HG02938 (cell line): ENCODE measurements around the gene ORAI3.

Experiments
- ATAC-seq: cut with Tn5 transposase; IDR thresholded peaks from one replicate; pipeline ENCODE4 v1.9.1; 2021; ENCODE audit warnings: mild to moderate bottlenecking, moderate library complexity; ENCODE audit not compliant: unreplicated experiment

The ORAI3 gene

DNA sequence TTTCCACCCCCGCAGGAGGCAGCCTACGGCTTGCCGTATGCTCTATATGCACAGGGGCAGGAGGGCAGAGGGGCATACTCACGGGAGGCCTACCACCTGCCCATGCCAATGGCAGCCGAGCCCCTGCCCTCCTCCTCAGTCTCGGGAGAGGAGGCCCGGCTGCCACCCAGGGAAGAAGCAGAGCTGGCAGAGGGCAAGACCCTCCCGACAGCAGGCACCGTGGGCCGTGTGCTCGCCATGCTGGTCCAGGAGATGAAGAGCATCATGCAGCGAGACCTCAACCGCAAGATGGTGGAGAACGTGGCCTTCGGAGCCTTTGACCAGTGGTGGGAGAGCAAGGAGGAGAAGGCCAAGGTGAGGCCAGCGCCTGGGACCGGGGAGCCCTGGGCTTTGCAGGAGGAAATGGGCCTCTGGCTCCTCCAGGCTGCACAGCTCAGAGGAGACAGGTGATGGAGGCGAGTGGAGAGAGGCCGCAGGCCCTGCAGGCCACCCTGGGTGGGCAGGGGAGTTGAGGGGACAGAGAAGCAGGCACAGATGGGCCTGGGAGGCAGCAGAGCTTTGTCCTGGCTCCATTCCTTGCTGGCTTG, 17.3 kb downstream of the ORAI3 start:
- ATAC-seq, result no peak

DNA sequence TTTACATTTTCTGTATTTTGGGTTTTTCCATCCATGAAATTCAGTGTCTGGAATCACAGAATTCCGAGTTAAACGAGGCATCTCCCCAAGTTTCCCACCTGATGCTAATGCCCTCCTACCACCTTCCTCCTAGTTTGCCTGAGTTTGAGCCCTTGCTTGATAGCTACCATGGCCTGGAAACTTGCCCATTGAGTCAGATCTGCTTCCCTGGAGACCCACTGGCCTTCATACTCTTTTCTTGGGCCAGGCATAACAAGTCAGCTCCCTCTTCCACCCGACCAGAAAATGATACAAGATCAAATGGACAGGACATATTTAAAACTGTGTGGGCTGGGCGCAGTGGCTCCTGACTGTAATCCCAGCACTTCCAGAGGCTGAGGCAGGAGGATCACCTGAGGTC, 18.9 kb downstream of the ORAI3 start:
- no peak for ATAC-seq

DNA sequence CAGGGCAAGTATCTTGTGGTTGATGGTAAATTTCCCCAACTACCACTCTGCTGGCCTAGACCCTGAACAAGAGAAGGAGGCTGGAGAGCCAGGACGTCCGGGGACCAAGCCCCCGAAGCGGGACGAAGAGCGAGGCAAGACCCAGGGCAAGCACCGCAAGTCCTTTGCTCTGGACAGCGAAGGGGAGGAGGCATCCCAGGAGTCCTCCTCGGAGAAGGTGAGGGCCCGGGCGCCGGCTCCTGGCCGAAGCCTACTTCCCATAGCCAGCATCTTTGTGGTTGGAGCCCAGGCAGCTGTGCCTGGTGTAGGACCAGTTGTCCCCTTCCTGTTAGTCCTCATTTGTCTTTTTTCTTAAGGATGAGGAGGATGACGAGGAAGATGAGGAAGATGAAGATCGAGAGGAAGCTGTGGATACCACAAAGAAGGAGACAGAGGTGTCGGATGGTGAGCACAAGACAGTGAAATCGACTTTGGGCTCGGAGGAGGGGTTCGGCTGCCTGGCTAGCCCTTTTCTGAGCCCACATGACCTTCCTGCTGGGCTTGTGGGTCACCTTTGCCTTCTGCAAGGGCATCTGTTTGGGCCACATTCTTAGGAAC, 20.5 kb downstream of the ORAI3 start:
- no peak for ATAC-seq

DNA sequence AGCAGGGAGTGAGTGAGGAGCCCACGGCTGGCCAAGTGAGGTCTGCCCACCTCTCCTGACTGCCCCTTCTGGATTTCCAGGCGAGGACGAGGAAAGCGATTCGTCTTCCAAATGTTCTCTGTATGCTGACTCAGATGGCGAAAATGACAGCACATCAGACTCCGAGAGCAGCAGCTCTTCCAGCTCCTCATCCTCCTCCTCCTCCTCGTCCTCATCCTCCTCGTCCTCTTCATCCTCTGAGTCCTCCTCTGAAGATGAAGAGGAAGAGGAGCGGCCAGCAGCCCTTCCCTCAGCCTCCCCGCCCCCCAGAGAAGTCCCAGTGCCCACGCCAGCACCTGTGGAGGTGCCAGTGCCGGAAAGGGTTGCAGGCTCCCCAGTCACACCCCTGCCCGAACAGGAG, 22.4 kb downstream of the ORAI3 start:
- ATAC-seq, result no peak

DNA sequence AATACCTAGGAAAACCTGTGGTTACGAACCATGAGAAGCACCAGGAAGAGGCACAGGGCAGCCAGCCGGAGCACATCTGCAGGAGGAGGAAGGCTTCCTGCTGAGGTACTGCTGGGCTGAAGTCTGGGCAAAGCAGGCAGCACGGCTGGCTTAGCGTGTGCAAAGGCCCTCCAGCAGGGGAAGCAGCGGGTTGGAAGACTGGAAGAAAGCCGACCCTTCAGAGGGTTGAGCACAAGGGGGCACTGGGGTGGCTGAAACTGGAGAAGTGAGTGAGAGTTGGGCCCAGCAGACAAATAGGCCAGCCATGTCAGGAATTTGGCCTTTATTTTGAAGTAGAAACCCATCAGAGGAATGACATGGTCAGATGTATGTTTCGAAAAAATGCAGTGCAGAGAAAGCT, 24.0 kb downstream of the ORAI3 start:
- no peak for ATAC-seq

DNA sequence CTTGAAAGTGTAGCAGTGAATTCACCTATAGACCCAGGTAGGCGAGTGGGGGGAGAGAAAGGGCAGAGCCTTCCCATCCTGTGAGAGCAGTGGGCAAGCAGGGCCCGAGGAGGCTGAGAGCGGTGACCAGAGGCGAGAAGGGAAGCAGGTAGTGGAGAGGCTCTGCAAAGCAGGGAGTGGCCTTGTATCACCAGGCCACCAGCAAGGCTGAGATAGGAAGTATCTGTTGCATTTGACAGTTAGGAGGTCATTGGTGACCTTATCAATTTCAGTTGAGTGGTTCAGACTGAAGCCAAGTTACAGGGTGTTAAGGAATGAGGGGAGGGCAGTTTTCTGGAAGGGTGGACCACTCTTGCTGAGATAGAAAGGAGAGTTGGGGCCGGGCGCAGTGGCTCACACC, 25.5 kb downstream of the ORAI3 start:
- no peak for ATAC-seq

DNA sequence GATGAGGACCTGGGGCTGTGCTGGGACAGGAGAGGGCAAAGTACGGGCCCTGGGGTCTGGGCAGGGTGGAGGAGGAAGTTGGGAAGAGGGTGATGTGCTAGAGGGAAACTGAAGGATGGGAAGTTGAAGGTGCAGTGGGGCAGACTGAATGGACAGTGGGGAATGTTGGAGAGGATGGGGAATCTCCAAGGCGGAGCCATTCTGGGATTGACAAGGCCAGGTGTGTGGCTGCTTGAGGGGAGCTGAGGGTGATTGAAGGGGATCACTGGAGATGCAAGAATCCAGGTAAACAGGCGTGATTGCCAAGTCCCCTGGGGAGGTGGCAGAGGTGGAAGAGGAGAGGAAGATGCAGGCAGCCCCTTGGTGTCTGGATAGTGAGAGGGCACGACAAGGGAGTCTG, 27.6 kb downstream of the ORAI3 start:
- ATAC-seq, result no peak

DNA sequence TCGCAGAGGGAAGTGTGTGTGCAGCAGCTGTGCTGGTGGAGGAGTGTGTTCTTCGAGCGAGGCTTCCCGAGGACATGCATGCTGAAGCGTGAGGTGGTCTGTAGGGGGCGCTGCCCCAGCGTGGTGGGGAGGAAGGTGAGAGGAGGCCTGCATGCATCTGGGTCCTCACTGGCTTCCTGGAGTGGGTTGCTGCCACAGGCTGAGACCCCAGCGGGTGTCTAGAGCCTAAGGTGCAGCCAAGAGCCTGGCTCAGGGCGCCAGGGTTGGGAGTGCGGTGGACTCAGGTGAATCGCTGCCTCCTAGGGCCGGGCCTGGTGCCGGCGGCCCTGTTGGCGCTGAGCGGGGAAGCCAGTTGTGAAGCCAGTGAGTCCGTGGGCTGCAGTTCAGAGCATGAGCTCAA, 28.6 kb downstream of the ORAI3 start:
- ATAC-seq, result no peak

DNA sequence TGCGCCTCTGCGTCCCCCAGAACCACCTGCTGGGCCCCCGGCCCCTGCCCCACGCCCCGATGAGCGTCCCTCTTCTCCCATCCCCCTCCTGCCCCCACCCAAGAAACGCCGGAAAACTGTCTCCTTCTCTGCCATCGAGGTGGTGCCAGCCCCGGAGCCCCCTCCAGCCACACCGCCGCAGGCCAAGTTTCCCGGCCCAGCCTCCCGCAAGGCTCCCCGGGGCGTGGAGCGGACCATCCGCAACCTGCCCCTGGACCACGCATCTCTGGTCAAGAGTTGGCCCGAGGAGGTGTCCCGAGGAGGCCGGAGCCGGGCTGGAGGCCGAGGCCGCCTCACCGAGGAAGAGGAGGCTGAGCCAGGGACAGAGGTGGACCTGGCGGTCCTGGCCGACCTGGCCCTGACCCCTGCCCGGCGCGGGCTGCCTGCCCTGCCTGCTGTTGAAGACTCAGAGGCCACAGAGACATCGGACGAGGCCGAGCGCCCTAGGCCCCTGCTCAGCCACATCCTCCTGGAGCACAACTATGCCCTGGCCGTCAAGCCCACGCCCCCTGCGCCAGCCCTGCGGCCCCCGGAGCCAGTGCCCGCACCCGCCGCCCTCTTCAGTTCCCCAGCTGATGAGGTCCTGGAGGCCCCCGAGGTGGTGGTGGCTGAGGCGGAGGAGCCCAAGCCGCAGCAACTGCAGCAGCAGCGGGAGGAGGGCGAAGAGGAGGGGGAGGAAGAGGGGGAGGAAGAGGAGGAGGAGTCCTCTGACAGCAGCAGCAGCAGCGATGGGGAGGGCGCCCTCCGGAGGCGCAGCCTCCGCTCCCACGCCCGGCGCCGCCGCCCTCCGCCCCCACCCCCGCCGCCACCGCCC, 30.5 kb downstream of the ORAI3 start:
- ATAC-seq, result no peak

DNA sequence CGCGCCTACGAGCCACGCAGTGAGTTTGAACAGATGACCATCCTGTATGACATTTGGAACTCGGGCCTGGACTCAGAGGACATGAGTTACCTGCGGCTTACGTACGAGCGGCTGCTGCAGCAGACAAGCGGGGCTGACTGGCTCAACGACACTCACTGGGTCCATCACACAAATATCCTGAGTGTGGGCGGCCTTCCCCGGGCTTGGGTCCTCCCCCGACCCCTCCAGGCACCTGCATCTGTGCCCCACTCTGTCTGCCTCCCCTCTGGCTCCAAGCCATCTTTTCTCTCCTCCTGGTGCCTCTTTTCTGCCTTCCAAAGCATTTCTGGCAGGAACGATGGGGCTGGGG, 31.1 kb downstream of the ORAI3 start:
- no peak for ATAC-seq

DNA sequence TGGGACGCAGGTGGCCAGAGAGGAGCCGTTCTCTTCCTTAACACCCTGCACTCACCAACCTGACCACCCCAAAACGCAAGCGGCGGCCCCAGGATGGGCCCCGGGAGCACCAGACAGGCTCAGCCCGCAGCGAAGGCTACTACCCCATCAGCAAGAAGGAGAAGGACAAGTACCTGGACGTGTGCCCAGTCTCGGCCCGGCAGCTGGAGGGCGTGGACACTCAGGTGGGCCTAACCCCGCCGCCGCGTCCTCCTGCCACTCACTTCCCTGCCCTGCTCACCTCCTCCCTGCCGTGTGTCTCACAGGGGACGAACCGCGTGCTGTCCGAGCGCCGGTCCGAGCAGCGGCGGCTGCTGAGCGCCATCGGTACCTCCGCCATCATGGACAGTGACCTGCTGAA, 31.6 kb downstream of the ORAI3 start:
- ATAC-seq, result no peak

DNA sequence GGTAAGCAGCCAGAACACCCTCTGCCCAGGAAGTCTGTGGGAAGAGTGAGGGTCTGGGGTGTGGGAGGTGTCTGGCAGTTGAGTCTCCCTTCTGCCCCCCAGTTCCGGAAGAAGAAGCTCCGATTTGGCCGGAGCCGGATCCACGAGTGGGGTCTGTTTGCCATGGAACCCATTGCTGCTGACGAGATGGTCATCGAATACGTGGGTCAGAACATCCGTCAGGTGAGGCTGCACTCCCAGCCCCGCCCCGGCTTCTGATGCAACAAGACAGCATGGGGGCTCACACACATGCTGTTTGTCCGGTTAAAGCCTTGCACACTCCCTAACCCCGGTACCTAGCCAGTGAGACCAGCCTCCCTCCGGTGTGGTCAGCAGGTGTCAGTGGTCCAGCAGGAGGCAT, 32.1 kb downstream of the ORAI3 start:
- no peak for ATAC-seq

DNA sequence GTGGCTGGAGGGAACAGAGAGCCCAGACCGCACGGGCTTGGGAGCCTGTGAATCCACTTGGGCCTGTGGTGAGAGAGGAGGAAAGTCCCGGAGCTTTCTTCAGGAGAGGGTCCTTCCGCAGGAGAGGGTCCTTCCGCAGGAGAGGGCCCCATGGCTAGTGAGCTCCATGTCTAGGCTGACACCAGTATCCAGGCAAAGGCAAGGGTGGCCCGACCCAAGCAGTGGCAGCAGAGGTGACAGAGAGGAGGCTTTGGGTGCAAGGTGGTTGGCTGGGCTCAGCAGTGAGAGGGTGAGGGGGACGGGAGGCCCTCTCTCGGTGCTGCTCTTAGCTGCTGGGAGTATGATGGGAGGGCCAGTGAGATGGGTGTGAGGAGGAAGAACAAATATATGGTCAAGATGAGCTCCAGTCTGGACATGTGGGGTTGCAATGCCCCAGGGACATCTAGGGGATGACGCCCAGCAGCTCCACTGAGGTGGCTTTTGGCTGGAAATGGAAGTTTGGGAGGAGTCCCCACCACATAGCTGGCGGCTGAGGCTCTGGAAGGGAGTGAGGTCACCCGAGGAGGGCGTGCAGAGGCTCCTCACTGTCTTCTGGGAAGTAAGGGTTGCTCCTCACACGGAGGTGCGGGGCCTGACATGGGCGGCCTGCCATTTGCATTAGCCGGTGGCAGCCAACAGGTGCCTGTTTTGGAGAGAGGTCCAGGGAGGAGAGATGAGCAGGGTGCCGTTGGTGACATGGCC, 33.9 kb downstream of the ORAI3 start:
- no peak for ATAC-seq

DNA sequence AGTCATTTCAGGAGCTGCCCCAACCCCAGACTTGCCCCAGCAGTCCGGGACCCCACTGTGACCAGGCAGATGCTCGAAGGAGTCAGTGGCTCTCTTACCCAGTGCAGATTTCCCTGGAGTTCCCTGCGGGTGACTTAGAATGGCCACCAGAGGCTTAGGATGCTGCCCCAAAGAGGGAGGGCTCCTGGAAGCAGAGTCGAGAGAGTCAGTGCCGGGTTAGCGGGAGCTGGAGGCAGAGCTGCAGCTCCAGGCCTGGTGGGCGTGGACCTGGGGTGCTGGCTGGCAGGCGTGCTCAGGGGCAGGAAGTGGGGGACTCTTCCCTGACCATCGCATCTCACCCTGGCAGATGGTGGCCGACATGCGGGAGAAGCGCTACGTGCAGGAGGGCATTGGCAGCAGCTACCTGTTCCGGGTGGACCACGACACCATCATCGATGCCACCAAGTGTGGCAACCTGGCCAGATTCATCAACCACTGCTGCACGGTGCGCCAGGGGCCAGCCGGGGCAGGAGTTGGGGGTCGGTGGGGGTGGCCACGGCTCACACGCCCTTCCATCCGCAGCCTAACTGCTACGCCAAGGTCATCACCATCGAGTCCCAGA, 34.5 kb downstream of the ORAI3 start:
- ATAC-seq, result no peak

DNA sequence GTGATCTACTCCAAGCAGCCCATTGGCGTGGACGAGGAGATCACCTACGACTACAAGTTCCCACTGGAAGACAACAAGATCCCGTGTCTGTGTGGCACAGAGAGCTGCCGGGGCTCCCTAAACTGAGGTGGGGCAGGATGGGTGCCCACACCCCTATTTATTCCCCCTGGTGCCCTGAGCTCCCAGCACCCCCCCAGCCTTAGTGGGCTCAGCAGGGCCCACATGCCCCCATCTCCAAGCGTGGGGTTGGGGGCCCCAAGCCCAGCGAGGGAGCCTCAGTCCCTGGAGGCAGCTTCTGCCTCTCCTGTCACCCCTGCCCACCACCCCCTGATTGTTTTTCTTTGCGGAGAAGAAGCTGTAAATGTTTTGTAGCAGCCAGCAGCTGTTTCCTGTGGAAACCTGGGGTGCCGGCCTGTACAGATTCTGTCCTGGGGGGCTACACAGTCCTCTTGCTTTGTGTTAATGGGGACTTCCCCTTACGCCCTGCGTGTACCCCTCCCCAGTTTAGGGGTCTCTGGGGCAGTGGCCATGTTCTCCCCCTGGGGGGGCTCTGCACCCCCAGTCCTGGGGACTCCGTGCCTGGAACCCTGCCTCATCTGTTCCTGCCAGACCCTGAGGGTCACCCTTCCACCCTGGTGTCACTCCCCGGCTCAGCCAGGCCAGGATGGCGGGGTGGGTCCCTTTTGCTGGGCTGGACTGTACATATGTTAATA, 35.2 kb downstream of the ORAI3 start:
- ATAC-seq, result no peak

DNA sequence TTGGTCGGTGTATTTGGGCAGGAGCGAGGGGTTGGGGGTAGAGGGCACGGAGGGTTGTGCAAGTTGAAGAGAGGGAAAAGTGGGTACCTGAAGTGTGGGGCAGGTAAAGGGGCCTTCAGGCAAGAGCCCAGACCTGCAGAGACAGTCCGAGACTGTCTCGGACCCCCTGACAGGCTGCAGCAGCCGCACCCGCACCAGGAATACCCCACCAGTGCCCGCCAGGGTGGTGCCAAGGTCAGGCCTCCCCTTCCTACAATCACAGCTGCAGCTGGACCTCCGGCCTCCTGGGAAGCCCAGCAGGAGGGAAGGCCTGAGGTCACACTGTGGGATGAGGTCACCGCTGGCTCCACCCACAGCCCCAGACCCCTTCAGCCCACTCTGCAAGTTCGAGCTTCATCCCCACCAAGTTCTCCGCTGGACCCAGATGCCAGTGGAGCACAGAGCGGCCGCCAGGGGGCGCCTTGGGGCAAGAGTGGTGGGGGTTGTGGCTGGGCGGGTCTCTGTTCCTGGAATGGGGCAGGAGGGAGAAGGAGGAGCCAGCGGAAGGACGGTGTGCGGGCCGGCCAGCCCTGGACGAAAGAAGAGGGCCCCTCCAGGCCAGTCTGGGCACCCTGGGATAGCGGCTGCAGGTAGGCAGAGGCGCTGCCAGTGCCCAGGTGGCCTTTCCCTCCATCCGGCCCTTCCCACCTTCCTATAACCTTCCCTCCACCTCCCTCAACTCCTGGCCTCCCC, 36.0 kb downstream of the ORAI3 start, which contains the start of gene HSD3B7:
TSS of gene HSD3B7 (plus strand) at position 539 of the 732 bp plus-strand sequence. CDS start 452 bp downstream, outside the sequence.
- ATAC-seq, result no peak

DNA sequence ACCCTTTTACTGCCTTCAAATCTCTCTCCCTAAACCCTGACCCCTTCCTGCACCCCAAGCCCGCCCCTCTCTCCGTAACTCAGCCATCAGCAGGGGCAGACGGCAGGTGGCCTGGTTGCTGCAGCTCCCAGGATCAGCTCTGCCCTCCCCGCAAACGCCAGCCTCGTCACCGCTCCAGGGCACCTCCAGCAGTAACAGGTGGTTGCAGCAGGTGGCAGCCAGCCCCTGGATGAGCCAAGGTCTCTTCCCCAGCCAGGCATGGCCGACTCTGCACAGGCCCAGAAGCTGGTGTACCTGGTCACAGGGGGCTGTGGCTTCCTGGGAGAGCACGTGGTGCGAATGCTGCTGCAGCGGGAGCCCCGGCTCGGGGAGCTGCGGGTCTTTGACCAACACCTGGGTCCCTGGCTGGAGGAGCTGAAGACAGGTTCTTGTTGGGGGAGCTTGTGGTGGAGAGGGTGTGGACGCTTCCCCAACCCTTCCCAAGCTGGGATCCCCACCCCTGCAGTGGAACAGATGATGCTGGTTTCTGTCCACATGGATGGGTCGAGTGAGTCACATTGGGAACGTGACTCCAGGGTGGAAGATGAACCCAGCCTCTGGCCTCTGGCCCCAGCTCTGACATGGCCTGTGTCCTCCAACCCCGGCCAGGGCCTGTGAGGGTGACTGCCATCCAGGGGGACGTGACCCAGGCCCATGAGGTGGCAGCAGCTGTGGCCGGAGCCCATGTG, 36.7 kb downstream of the ORAI3 start:
- ATAC-seq, result no peak

DNA sequence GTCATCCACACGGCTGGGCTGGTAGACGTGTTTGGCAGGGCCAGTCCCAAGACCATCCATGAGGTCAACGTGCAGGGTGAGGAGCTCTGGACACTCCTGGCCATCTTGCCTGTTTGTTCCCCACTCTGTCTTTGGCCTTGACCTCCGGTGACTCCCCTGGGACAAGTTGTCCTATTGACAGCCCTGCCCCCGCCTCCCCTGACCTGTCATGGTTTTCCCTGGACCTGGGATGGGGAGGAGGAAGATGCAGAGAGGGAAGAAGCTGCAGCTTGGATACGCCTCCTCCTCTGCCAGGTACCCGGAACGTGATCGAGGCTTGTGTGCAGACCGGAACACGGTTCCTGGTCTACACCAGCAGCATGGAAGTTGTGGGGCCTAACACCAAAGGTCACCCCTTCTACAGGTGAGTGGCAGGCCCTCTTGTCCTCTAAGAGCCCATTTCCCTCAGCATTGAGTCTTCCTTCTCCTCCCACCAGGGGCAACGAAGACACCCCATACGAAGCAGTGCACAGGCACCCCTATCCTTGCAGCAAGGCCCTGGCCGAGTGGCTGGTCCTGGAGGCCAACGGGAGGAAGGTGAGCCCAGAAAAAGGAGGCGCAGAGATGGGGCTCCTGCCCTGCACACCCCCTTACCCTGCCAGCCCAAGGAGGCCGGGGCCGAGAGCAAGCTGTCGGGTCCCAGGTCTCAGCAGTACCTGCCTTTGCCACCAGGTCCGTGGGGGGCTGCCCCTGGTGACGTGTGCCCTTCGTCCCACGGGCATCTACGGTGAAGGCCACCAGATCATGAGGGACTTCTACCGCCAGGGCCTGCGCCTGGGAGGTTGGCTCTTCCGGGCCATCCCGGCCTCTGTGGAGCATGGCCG, 37.5 kb downstream of the ORAI3 start:
- ATAC-seq, result no peak
